Measurements from ENCODE around the gene NR2F1-AS1.
A peak's percentile ranks its signal among the peaks of the same experiment; 100 is the strongest.

NR2F1-AS1 gene

DNA sequence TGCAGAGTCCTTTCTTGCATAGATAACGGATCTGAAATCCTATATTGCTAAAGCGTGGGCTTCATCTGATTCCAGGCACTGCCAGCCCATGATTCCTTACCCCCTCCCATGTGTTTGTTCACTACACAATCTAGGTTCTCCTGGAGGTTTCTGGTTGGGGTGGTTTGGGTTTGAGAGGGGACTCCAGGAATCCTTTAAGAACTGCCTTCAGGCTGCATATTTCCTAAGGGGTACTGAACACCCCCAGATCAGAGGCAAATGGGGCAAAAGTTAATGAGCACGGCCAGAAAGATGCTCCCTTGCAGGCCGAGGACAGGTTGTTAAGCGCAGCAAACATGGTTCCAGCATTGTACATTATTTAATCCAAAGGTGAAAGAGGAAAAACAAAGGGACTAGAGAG lies 11.9 kb upstream of the NR2F1-AS1 start:
- Mint-ChIP-seq H3K4me3 (peak overlapping the region; percentile 72 to 83 (median 82)), H3K27me3 (ENCODE audit: low read depth) (peaks cover 72% of the 10 kb centered on the region)

DNA sequence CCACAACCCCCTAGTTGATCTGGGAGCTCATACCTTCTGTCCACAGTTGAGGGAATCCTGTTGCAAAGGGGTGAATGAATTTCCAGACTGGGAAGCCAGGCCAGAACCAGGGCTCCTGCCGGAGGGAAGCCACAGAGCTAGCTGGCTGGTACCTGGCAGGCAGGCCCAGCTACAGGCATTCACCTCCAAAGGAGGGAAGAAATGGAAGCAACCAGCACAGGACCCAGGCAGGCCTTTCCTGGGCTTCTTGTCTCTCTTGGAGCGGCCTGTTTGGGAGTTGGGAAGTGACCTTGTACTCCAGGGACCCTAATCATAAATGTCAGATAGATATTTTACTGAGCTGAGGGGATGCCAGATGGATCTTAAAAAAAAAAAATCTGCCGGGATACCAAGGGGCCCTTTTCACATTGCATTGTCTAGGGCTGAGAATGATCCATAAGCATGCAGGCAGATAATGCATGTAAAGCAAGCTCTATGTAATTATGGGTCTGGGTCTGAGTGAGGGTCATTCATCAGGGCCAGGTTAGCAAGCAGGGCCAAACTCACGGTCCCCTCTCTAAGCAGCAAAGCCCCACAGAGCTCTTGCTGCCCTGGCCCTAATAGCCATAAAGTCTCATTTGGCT lies 10.4 kb upstream of the NR2F1-AS1 start:
- Mint-ChIP-seq H3K4me1 (peaks cover 77% of the 10 kb centered on the region), H3K27ac (peak overlapping the region; percentile 99 to 100 (median 99)), H3K36me3 (ENCODE audit: low read depth) (peaks cover 95% of the 10 kb centered on the region), H3K9me3 (peaks cover 2% of the 10 kb centered on the region), H3K27me3 (ENCODE audit: low read depth) (peaks cover 78% of the 10 kb centered on the region), H3K4me3 (peak overlapping the region; percentile 95 to 96 (median 95))
- TF ChIP-seq, protein P1, sequence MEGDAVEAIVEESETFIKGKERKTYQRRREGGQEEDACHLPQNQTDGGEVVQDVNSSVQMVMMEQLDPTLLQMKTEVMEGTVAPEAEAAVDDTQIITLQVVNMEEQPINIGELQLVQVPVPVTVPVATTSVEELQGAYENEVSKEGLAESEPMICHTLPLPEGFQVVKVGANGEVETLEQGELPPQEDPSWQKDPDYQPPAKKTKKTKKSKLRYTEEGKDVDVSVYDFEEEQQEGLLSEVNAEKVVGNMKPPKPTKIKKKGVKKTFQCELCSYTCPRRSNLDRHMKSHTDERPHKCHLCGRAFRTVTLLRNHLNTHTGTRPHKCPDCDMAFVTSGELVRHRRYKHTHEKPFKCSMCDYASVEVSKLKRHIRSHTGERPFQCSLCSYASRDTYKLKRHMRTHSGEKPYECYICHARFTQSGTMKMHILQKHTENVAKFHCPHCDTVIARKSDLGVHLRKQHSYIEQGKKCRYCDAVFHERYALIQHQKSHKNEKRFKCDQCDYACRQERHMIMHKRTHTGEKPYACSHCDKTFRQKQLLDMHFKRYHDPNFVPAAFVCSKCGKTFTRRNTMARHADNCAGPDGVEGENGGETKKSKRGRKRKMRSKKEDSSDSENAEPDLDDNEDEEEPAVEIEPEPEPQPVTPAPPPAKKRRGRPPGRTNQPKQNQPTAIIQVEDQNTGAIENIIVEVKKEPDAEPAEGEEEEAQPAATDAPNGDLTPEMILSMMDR (IDR thresholded peaks at IDR 0.05; ENCODE audit: unreplicated experiment in 3 of 3): no peak

More for the DNA sequence above, 11.9 kb upstream of the NR2F1-AS1 start:
- H3K9me3 Mint-ChIP-seq: peaks cover 2% of the 10 kb centered on the region
- H3K36me3 Mint-ChIP-seq (ENCODE audit: low read depth): peaks cover 83% of the 10 kb centered on the region
- H3K4me1 Mint-ChIP-seq: peaks cover 71% of the 10 kb centered on the region
- peak overlapping the region; percentile 79 to 96 (median 90) for H3K27ac Mint-ChIP-seq
- TF ChIP-seq, protein P1 (IDR thresholded peaks at IDR 0.05; ENCODE audit: unreplicated experiment in 3 of 3): no peak

DNA sequence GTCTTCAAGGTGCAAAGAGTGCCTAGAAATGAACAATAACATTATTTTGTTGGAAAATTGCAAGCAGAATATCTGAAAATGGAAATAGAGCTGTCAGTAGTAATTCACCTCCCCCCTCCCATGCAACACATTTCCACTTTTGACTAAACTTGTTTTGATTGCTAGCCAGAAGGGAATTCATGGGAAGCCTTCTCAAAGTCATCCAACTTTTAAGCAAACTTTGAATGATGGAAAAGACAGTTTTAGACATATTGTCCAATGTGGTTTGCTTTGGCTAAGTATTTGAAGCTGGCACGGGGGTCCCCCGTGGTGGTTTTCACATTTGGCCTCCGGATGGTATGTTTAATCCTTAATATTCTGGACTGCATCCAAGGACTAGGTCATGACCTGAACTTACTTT lies 9.5 kb upstream of the NR2F1-AS1 start:
- H3K4me1 Mint-ChIP-seq: peaks cover 70% of the 10 kb centered on the region
- H3K27me3 Mint-ChIP-seq (ENCODE audit: low read depth): peaks cover 77% of the 10 kb centered on the region
- peak overlapping the region; percentile 95 to 96 (median 95) for H3K4me3 Mint-ChIP-seq
- TF ChIP-seq, protein P1 (IDR thresholded peaks at IDR 0.05; ENCODE audit: unreplicated experiment in 3 of 3): no peak
- peak overlapping the region; percentile 99 to 100 (median 99) for H3K27ac Mint-ChIP-seq
- peaks cover 95% of the 10 kb centered on the region for H3K36me3 Mint-ChIP-seq (ENCODE audit: low read depth)
- peaks cover 8% of the 10 kb centered on the region for H3K9me3 Mint-ChIP-seq

DNA sequence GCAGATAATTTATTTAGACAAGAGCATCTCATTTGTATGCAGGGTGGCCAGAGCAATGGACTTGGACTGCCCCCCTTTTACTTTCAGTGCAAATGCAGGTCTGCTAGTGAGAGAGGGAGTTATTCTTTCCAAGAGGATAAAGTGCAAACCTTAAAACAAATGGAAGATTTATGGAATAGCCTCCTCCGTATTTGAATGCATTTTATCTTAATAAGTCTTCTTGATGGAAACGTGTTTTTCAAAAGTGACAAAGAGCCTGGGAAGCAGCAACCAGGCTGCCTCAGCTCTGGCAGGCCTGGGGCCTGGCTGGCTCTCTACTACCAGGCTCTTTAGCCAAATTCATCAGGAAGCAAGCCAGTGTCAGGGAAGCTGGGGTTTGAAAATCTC lies 8.8 kb upstream of the NR2F1-AS1 start:
- peak overlapping the region; percentile 99 to 100 (median 99) for H3K27ac Mint-ChIP-seq
- H3K4me1 Mint-ChIP-seq: peaks cover 65% of the 10 kb centered on the region
- H3K27me3 Mint-ChIP-seq (ENCODE audit: low read depth): peaks cover 73% of the 10 kb centered on the region
- H3K9me3 Mint-ChIP-seq: peaks cover 8% of the 10 kb centered on the region
- H3K4me3 Mint-ChIP-seq: peak overlapping the region; percentile 95 to 96 (median 95)
- peaks cover 89% of the 10 kb centered on the region for H3K36me3 Mint-ChIP-seq (ENCODE audit: low read depth)
- TF ChIP-seq, protein P1 (IDR thresholded peaks at IDR 0.05; ENCODE audit: unreplicated experiment in 3 of 3): no peak

DNA sequence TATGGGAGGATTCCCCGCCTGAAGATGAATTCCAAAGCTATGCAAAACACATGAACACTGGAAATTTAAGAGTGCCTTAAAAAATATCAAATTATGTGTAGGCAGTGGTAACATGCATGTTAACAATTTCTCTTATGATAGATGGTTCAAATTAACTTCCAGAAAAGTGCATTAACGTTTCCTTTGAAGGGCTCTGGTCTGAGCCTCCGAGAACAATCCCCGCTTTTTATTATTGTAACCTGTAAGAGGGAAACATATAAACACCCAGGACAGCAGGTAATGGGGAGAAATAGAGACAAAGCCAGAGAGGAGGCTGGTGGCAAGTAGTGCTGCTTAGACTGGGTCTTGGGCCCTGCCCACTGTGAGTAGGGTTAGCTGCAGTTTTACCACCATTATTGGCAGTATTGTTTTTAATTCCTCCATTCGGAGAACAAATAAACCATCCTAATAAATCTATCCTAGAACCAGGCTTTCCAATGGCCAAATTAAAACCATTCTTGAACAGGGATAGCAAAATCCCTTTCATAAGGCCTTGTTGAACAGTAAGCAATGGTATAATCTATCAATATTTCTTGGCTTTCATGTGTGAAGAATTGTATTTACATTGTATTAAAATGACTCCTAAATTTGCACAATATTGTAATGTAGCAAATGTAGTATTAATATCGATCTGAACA lies 8.3 kb upstream of the NR2F1-AS1 start:
- Mint-ChIP-seq H3K4me3 (peak overlapping the region; percentile 95 to 96 (median 95)), H3K36me3 (ENCODE audit: low read depth) (peaks cover 84% of the 10 kb centered on the region), H3K4me1 (peaks cover 61% of the 10 kb centered on the region), H3K27me3 (ENCODE audit: low read depth) (peaks cover 68% of the 10 kb centered on the region), H3K27ac (peak overlapping the region; percentile 99 to 100 (median 99)), H3K9me3 (peaks cover 8% of the 10 kb centered on the region)
- TF ChIP-seq, protein P1 (IDR thresholded peaks at IDR 0.05; ENCODE audit: unreplicated experiment in 3 of 3): no peak
